ENCODE data around the gene HPCAL1.

The HPCAL1 gene

GRCh38 chr2:10393640-10393982 is 90.9 kb downstream of the HPCAL1 start:
- DNase-seq = no peak

- DNase-seq = no peak
Measured at GRCh38 chr2:10395893-10396292, 93.2 kb downstream of the HPCAL1 start.

- DNase-seq = no peak
Measured at GRCh38 chr2:10396464-10396863, 93.8 kb downstream of the HPCAL1 start.

GRCh38 chr2:10397297-10397875 is 94.7 kb downstream of the HPCAL1 start:
- DNase-seq = no peak

GRCh38 chr2:10397878-10398277 is 95.2 kb downstream of the HPCAL1 start:
- no peak for DNase-seq

GRCh38 chr2:10398496-10398895 is 95.8 kb downstream of the HPCAL1 start:
- no peak for DNase-seq

- DNase-seq = no peak
Measured at GRCh38 chr2:10399358-10399757, 96.7 kb downstream of the HPCAL1 start.

- no peak for DNase-seq
Measured at GRCh38 chr2:10400002-10400401, 97.3 kb downstream of the HPCAL1 start.

GRCh38 chr2:10400568-10400977 is 97.9 kb downstream of the HPCAL1 start:
- peak; percentile 27 for DNase-seq

- DNase-seq = no peak
Measured at GRCh38 chr2:10400978-10401951, 98.6 kb downstream of the HPCAL1 start.

- DNase-seq = no peak
Measured at GRCh38 chr2:10402062-10402585, 99.4 kb downstream of the HPCAL1 start.

- DNase-seq = no peak
Measured at GRCh38 chr2:10402653-10403215, 100.0 kb downstream of the HPCAL1 start.

GRCh38 chr2:10404324-10405143 is 101.8 kb downstream of the HPCAL1 start:
- no peak for DNase-seq

- DNase-seq = no peak
Measured at GRCh38 chr2:10405448-10405847, 102.7 kb downstream of the HPCAL1 start.

GRCh38 chr2:10406016-10406415 is 103.3 kb downstream of the HPCAL1 start:
- no peak for DNase-seq

- no peak for DNase-seq
Measured at GRCh38 chr2:10406491-10407188, 103.9 kb downstream of the HPCAL1 start.

- no peak for DNase-seq
Measured at GRCh38 chr2:10407432-10407831, 104.7 kb downstream of the HPCAL1 start.

- peak; percentile 69 for DNase-seq
Measured at GRCh38 chr2:10407841-10408648, 105.3 kb downstream of the HPCAL1 start.

- peak; percentile 84 for DNase-seq
Measured at GRCh38 chr2:10408649-10409579, 106.2 kb downstream of the HPCAL1 start.
